Measurements from ENCODE around the gene LINC01488.

DNA sequence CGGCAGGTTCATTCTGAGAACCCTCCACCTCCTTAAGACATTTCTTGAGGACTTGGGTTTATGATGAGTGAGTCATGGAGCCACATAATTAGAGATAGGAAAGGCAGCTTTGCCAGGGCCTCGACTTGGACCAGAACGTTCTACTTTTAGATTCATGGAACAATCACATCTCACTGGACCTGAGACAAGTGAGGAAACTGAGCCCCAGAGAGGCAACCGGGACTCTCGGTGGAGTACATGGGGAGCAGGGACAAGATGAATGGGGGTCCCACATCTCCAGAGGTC, 59.5 kb downstream of the LINC01488 start:
- TF ChIP-seq, protein P1, sequence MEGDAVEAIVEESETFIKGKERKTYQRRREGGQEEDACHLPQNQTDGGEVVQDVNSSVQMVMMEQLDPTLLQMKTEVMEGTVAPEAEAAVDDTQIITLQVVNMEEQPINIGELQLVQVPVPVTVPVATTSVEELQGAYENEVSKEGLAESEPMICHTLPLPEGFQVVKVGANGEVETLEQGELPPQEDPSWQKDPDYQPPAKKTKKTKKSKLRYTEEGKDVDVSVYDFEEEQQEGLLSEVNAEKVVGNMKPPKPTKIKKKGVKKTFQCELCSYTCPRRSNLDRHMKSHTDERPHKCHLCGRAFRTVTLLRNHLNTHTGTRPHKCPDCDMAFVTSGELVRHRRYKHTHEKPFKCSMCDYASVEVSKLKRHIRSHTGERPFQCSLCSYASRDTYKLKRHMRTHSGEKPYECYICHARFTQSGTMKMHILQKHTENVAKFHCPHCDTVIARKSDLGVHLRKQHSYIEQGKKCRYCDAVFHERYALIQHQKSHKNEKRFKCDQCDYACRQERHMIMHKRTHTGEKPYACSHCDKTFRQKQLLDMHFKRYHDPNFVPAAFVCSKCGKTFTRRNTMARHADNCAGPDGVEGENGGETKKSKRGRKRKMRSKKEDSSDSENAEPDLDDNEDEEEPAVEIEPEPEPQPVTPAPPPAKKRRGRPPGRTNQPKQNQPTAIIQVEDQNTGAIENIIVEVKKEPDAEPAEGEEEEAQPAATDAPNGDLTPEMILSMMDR (IDR thresholded peaks at IDR 0.05) = no peak
- TF ChIP-seq POLR2A (IDR thresholded peaks at IDR 0.05) = no peak
